ENCODE data around the gene CLCN4.

DNA sequence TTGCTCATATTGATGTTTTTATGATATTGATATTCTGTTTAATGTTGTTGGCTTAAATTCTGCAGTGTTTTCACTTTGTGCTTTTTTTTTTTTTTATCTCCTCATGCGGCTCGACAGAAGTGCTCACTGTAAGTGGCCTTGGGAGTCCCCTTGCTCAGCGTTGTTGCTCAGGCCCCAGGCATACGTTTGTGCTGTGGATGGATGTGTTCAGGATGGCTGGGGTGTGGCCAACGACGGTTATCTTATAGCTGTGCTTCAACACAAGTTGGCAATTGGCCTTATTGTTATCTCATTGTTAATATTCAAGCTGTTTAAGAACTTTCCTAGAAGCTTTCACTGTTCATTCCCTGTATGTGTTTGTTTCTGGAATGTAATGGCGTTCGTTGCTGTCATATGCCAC is 36.4 kb upstream of the CLCN4 start:
- TF ChIP-seq, protein P1, sequence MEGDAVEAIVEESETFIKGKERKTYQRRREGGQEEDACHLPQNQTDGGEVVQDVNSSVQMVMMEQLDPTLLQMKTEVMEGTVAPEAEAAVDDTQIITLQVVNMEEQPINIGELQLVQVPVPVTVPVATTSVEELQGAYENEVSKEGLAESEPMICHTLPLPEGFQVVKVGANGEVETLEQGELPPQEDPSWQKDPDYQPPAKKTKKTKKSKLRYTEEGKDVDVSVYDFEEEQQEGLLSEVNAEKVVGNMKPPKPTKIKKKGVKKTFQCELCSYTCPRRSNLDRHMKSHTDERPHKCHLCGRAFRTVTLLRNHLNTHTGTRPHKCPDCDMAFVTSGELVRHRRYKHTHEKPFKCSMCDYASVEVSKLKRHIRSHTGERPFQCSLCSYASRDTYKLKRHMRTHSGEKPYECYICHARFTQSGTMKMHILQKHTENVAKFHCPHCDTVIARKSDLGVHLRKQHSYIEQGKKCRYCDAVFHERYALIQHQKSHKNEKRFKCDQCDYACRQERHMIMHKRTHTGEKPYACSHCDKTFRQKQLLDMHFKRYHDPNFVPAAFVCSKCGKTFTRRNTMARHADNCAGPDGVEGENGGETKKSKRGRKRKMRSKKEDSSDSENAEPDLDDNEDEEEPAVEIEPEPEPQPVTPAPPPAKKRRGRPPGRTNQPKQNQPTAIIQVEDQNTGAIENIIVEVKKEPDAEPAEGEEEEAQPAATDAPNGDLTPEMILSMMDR (IDR thresholded peaks at IDR 0.05; ENCODE audit: borderline replicate concordance, extremely low read depth, low read length, poor library complexity, severe bottlenecking), result no peak
- no peak for TF ChIP-seq EZH2 (IDR thresholded peaks at IDR 0.05; ENCODE audit: borderline replicate concordance, low read depth, low read length, severe bottlenecking)

Data from DND-41 (cell line).